Measurements from ENCODE around the gene PKN3. TPM values are rescaled to one million over a fixed set of nuclear protein-coding genes. Genes with fewer than 3 reads are reported as not detected.
A peak's percentile ranks its signal among the peaks of the same experiment; 100 is the strongest.

The PKN3 gene
- total and polyA plus RNA-seq, 9 of the 15 experiments (the other 6 are each of a cell fraction or from before 2014, with no cell fraction given), result 0.82 to 49.2 (median 19.7) TPM

DNA sequence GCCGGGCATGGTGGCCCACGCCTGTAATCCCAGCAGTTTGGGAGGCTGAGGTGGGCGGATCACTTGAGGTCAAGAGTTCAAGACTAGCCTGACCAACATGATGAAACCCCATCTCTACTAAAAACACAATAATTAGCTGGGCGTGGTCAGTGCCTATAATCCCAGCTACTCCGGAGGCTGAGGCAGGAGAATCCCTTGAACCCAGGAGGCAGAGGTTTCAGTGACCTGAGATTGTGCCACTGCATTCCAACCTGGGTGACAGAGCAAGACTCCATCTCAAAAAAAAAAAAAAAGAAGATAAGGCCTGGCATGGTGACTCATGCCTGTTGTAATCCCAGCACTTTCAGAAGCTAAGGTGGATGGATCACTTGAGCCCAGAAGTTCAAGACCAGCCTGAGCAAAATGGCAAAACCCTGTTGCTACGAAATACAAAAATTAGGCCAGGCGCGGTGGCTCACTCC lies 35.8 kb upstream of the PKN3 start (continued):
- TF ChIP-seq SMARCE1 (IDR thresholded peaks at IDR 0.05) (peak; percentile 97), ZNF589 (CRISPR knock-in tag; IDR thresholded peaks at IDR 0.05; ENCODE audit: low read depth) (peak; percentile 63; the same call in 1 of the 2 replicates), ATF3 (IDR thresholded peaks at IDR 0.05) (peak; percentile 98), ATF3 (CRISPR knock-in tag; conservative IDR thresholded peaks at IDR 0.05) (peak; percentile 93), SMARCC2 (IDR thresholded peaks at IDR 0.05; ENCODE audit: low read depth) (peak; percentile 91), SOX6 (IDR thresholded peaks at IDR 0.05) (peak; percentile 71), HDAC2 (IDR thresholded peaks at IDR 0.05) (peak; percentile 93), PTTG1 (tag; IDR thresholded peaks at IDR 0.05; ENCODE audit: low read depth) (0 out of 2 replicates have a peak, but pooled peaks have one; percentile 62), KLF13 (tag; IDR thresholded peaks at IDR 0.05; ENCODE audit: borderline replicate concordance, low read depth) (peak; percentile 60; the same call in 1 of the 2 replicates), IRF9 (tag; IDR thresholded peaks at IDR 0.05) (0 out of 2 replicates have a peak, but pooled peaks have one; percentile 46), CBFA2T3 (IDR thresholded peaks at IDR 0.05) (0 out of 2 replicates have a peak, but pooled peaks have one; percentile 27), NR2C1 (IDR thresholded peaks at IDR 0.05) (peak; percentile 63; the same call in 1 of the 2 replicates), NR2C1 (tag; IDR thresholded peaks at IDR 0.05) (peak; percentile 74; the same call in 1 of the 2 replicates), MTA3 (IDR thresholded peaks at IDR 0.05; ENCODE audit: borderline replicate concordance) (peak; percentile 69; the same call in 1 of the 2 replicates), SMARCA4 (IDR thresholded peaks at IDR 0.05) (peak; percentile 98), ZNF766 (CRISPR knock-in tag; conservative IDR thresholded peaks at IDR 0.05) (0 out of 2 replicates have a peak, but pooled peaks have one; percentile 45), KDM1A (IDR thresholded peaks at IDR 0.05) (peak; percentile 81 to 83; a peak in 3 of 4 replicates), L3MBTL2 (IDR thresholded peaks at IDR 0.05) (peak; percentile 22; the same call in 1 of the 2 replicates), BCOR (IDR thresholded peaks at IDR 0.05) (peak; percentile 63), CEBPB (tag; IDR thresholded peaks at IDR 0.05) (peak; percentile 92), MTA1 (IDR thresholded peaks at IDR 0.05; ENCODE audit: borderline replicate concordance) (peak; percentile 76), SMARCA5 (IDR thresholded peaks at IDR 0.05) (peak; percentile 34; the same call in 1 of the 2 replicates), LEF1 (IDR thresholded peaks at IDR 0.05) (peak; percentile 64; the same call in 1 of the 2 replicates)

Measured in K562 (cell line).